Osteoblast (primary cell): ENCODE data around the gene TMEM129. TPM values are rescaled to one million over a fixed set of nuclear protein-coding genes. Genes with fewer than 3 reads are reported as not detected.

Source experiments
- DNase-seq: peaks from one replicate; pipeline ENCODE4 v3.0.0; 2011; ENCODE audit warnings: low spot score, mixed read lengths; ENCODE audit not compliant: insufficient read length; ENCODE audit errors: missing footprints
- H2AFZ ChIP-seq: 2 replicates; pipeline ENCODE4 v1.6.0; 2011; ENCODE audit warnings: mild to moderate bottlenecking, low read length
- H3K27ac ChIP-seq: 2 replicates; pipeline ENCODE4 v1.5.1; 2011; ENCODE audit warnings: mild to moderate bottlenecking, low read depth, low read length, moderate library complexity
- H3K27me3 ChIP-seq: 2 replicates; pipeline ENCODE4 v1.6.0; 2012; ENCODE audit warnings: mild to moderate bottlenecking, control low read depth, inconsistent platforms, low read length, moderate library complexity; ENCODE audit not compliant: insufficient read depth
- H3K36me3 ChIP-seq: 2 replicates; pipeline ENCODE4 v1.5.1; 2011; ENCODE audit warnings: mild to moderate bottlenecking, low read length, control low read depth, moderate library complexity; ENCODE audit not compliant: insufficient read depth
- H3K4me1 ChIP-seq: 2 replicates; pipeline ENCODE4 v1.5.1; 2011; ENCODE audit warnings: mild to moderate bottlenecking, low read length, control low read depth, moderate library complexity; ENCODE audit not compliant: insufficient read depth
- H3K4me2 ChIP-seq: 2 replicates; pipeline ENCODE4 v1.6.0; 2011; ENCODE audit warnings: mild to moderate bottlenecking, low read length; ENCODE audit not compliant: insufficient read depth
- H3K4me3 ChIP-seq: fragments of 200-600 bp; sonication (generic); 3 replicates; pipeline ENCODE4 v1.5.1; 2012; ENCODE audit warnings: mild to moderate bottlenecking, low read length, inconsistent platforms; ENCODE audit not compliant: insufficient read depth
- H3K79me2 ChIP-seq: 2 replicates; pipeline ENCODE4 v1.6.0; 2012; ENCODE audit warnings: mild to moderate bottlenecking, low read length, control low read depth, inconsistent platforms; ENCODE audit not compliant: insufficient read depth
- H3K9me3 ChIP-seq: 2 replicates; pipeline ENCODE4 v1.5.1; 2011; ENCODE audit warnings: low read depth, low read length, control low read depth
- H4K20me1 ChIP-seq: 2 replicates; pipeline ENCODE4 v1.6.0; 2012; ENCODE audit warnings: mild to moderate bottlenecking, low read length, control low read depth; ENCODE audit not compliant: insufficient read depth
- total RNA-seq: library from RNA; depleted of rRNA; stranded (reverse); fragments of >200 nt; gene quantifications from 2 replicates; pipeline ENCODE4 v1.2.3, GENCODE V29; 2012
- TF ChIP-seq, protein P1 (sequence below): IDR thresholded peaks from 2 replicates; pipeline ENCODE4 v1.5.1; 2011; ENCODE audit warnings: mild to moderate bottlenecking, low read depth, low read length, moderate library complexity; ENCODE audit errors: extremely low read depth

The TMEM129 gene
- total RNA-seq, 1 donor = 38.0 TPM

GRCh38 chr4:1678244-1678643 lies 42.9 kb downstream of the TMEM129 start:
- H3K4me1 ChIP-seq = peaks cover 6% of the 10 kb centered on the region
- DNase-seq = no peak
- no peaks in the 10 kb centered on the region for H3K36me3 ChIP-seq
- H3K27me3 ChIP-seq = no peaks in the 10 kb centered on the region
- no peaks in the 10 kb centered on the region for H3K79me2 ChIP-seq
- TF ChIP-seq, protein P1, sequence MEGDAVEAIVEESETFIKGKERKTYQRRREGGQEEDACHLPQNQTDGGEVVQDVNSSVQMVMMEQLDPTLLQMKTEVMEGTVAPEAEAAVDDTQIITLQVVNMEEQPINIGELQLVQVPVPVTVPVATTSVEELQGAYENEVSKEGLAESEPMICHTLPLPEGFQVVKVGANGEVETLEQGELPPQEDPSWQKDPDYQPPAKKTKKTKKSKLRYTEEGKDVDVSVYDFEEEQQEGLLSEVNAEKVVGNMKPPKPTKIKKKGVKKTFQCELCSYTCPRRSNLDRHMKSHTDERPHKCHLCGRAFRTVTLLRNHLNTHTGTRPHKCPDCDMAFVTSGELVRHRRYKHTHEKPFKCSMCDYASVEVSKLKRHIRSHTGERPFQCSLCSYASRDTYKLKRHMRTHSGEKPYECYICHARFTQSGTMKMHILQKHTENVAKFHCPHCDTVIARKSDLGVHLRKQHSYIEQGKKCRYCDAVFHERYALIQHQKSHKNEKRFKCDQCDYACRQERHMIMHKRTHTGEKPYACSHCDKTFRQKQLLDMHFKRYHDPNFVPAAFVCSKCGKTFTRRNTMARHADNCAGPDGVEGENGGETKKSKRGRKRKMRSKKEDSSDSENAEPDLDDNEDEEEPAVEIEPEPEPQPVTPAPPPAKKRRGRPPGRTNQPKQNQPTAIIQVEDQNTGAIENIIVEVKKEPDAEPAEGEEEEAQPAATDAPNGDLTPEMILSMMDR = no peak
- H3K4me2 ChIP-seq = no peak overlapping the region
- no peaks in the 10 kb centered on the region for H3K9me3 ChIP-seq
- H3K27ac ChIP-seq = no peak overlapping the region
- no peak overlapping the region for H2AFZ ChIP-seq
- H3K4me3 ChIP-seq = no peak overlapping the region
- no peaks in the 10 kb centered on the region for H4K20me1 ChIP-seq

GRCh38 chr4:1676605-1677525 lies 44.3 kb downstream of the TMEM129 start:
- H3K79me2 ChIP-seq = no peaks in the 10 kb centered on the region
- no peak overlapping the region for H2AFZ ChIP-seq
- H3K27ac ChIP-seq = no peak overlapping the region
- H3K4me1 ChIP-seq = no peaks in the 10 kb centered on the region
- DNase-seq = no peak
- H3K36me3 ChIP-seq = no peaks in the 10 kb centered on the region
- H3K27me3 ChIP-seq = no peaks in the 10 kb centered on the region
- no peak overlapping the region for H3K4me3 ChIP-seq
- TF ChIP-seq, protein P1 = no peak
- H3K4me2 ChIP-seq = no peak overlapping the region
- no peaks in the 10 kb centered on the region for H3K9me3 ChIP-seq
- H4K20me1 ChIP-seq = no peaks in the 10 kb centered on the region

- Histone ChIP-seq H3K4me1 (no peaks in the 10 kb centered on the region), H3K36me3 (no peaks in the 10 kb centered on the region), H3K4me3 (no peak overlapping the region), H2AFZ (no peak overlapping the region), H3K27me3 (no peaks in the 10 kb centered on the region), H4K20me1 (no peaks in the 10 kb centered on the region), H3K27ac (no peak overlapping the region), H3K9me3 (no peaks in the 10 kb centered on the region), H3K79me2 (no peaks in the 10 kb centered on the region), H3K4me2 (no peak overlapping the region)
- no peak for DNase-seq
- TF ChIP-seq, protein P1 = no peak
Observed at GRCh38 chr4:1675802-1676137, 45.4 kb downstream of the TMEM129 start.

DNA sequence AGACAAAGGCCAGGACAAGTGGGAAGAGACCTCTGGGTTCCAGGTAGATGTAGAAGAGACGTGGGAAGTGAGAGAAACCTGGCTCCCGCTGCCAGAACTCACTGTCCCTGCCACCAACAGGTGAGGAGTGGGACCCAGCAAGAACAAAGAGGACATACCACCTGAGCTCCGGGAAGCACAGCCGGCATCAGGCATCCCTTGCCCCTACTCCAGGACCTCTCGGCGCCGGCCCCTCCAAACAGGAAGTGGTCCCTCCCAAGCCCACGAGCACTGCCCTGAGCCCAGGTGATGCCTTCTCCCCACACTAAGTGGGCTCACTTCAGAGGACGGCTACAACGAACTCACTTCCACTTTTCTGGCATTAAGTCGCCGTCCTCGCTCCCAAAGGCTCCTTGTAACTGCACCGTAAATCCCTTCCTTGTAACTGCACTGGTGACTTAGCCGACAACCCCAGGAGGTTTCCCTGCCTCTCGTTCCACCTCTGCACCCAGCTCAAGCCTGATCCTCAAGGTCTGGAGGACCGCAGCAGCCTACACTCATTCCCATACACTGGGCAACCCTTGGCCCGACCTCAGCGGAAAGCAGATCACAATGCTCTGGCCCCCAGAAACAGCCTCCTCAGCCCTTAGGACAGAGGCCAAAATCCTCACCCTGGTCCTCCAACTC lies 45.9 kb downstream of the TMEM129 start:
- no peak overlapping the region for H3K4me3 ChIP-seq
- H3K79me2 ChIP-seq = no peaks in the 10 kb centered on the region
- TF ChIP-seq, protein P1 = no peak
- H4K20me1 ChIP-seq = no peaks in the 10 kb centered on the region
- H3K4me2 ChIP-seq = no peak overlapping the region
- H3K27me3 ChIP-seq = no peaks in the 10 kb centered on the region
- no peak overlapping the region for H2AFZ ChIP-seq
- no peaks in the 10 kb centered on the region for H3K4me1 ChIP-seq
- peak; percentile 48 for DNase-seq
- H3K27ac ChIP-seq = no peak overlapping the region
- H3K36me3 ChIP-seq = no peaks in the 10 kb centered on the region
- no peaks in the 10 kb centered on the region for H3K9me3 ChIP-seq
